ENCODE data around the gene PHF21B. TPM values are rescaled to one million over a fixed set of nuclear protein-coding genes. Genes with fewer than 3 reads are reported as not detected.

Gene PHF21B
- total RNA-seq, 1 donor from 2014 or later = 4.6 TPM

- Mint-ChIP-seq H3K9me3 (ENCODE audit: unreplicated experiment) (no peaks in the 10 kb centered on the region), H3K27ac (ENCODE audit: unreplicated experiment) (no peak overlapping the region), H3K4me3 (ENCODE audit: unreplicated experiment) (no peak overlapping the region), H3K27me3 (ENCODE audit: unreplicated experiment) (peaks cover 4% of the 10 kb centered on the region), H3K36me3 (ENCODE audit: low read depth, unreplicated experiment) (peaks cover 4% of the 10 kb centered on the region), H3K4me1 (ENCODE audit: unreplicated experiment) (no peaks in the 10 kb centered on the region)
- DNase-seq (ENCODE audit: low spot score) = no peak
- TF ChIP-seq, protein P1, sequence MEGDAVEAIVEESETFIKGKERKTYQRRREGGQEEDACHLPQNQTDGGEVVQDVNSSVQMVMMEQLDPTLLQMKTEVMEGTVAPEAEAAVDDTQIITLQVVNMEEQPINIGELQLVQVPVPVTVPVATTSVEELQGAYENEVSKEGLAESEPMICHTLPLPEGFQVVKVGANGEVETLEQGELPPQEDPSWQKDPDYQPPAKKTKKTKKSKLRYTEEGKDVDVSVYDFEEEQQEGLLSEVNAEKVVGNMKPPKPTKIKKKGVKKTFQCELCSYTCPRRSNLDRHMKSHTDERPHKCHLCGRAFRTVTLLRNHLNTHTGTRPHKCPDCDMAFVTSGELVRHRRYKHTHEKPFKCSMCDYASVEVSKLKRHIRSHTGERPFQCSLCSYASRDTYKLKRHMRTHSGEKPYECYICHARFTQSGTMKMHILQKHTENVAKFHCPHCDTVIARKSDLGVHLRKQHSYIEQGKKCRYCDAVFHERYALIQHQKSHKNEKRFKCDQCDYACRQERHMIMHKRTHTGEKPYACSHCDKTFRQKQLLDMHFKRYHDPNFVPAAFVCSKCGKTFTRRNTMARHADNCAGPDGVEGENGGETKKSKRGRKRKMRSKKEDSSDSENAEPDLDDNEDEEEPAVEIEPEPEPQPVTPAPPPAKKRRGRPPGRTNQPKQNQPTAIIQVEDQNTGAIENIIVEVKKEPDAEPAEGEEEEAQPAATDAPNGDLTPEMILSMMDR (IDR thresholded peaks at IDR 0.05; ENCODE audit: unreplicated experiment) = no peak
Observed at GRCh38 chr22:44927463-44928135, 82.2 kb downstream of the PHF21B start.

- no peak overlapping the region for H3K27ac Mint-ChIP-seq (ENCODE audit: unreplicated experiment)
- H3K27me3 Mint-ChIP-seq (ENCODE audit: unreplicated experiment) = peaks cover 4% of the 10 kb centered on the region
- H3K4me3 Mint-ChIP-seq (ENCODE audit: unreplicated experiment) = no peak overlapping the region
- no peaks in the 10 kb centered on the region for H3K9me3 Mint-ChIP-seq (ENCODE audit: unreplicated experiment)
- no peak for DNase-seq (ENCODE audit: low spot score)
- no peaks in the 10 kb centered on the region for H3K4me1 Mint-ChIP-seq (ENCODE audit: unreplicated experiment)
- TF ChIP-seq, protein P1 (IDR thresholded peaks at IDR 0.05; ENCODE audit: unreplicated experiment) = no peak
- peaks cover 4% of the 10 kb centered on the region for H3K36me3 Mint-ChIP-seq (ENCODE audit: low read depth, unreplicated experiment)
Observed at GRCh38 chr22:44926491-44927415, 83.1 kb downstream of the PHF21B start.

- Mint-ChIP-seq H3K36me3 (ENCODE audit: low read depth, unreplicated experiment) (peaks cover 4% of the 10 kb centered on the region), H3K4me1 (ENCODE audit: unreplicated experiment) (no peaks in the 10 kb centered on the region), H3K4me3 (ENCODE audit: unreplicated experiment) (no peak overlapping the region), H3K9me3 (ENCODE audit: unreplicated experiment) (no peaks in the 10 kb centered on the region), H3K27me3 (ENCODE audit: unreplicated experiment) (peaks cover 4% of the 10 kb centered on the region), H3K27ac (ENCODE audit: unreplicated experiment) (no peak overlapping the region)
- TF ChIP-seq, protein P1 (IDR thresholded peaks at IDR 0.05; ENCODE audit: unreplicated experiment) = no peak
- no peak for DNase-seq (ENCODE audit: low spot score)
Observed at GRCh38 chr22:44926124-44926475, 83.7 kb downstream of the PHF21B start.

GRCh38 chr22:44925465-44926123 is 84.2 kb downstream of the PHF21B start:
- Mint-ChIP-seq H3K27ac (ENCODE audit: unreplicated experiment) (no peak overlapping the region), H3K4me1 (ENCODE audit: unreplicated experiment) (no peaks in the 10 kb centered on the region), H3K4me3 (ENCODE audit: unreplicated experiment) (no peak overlapping the region), H3K27me3 (ENCODE audit: unreplicated experiment) (peaks cover 4% of the 10 kb centered on the region), H3K36me3 (ENCODE audit: low read depth, unreplicated experiment) (peaks cover 4% of the 10 kb centered on the region), H3K9me3 (ENCODE audit: unreplicated experiment) (no peaks in the 10 kb centered on the region)
- DNase-seq (ENCODE audit: low spot score) = no peak
- TF ChIP-seq, protein P1 (IDR thresholded peaks at IDR 0.05; ENCODE audit: unreplicated experiment) = no peak

Data from endothelial cell (in vitro differentiated cells).